H1 (cell line): ENCODE measurements around the gene RSPO3. TPM values are rescaled to one million over a fixed set of nuclear protein-coding genes. Genes with fewer than 3 reads are reported as not detected.

Experiments used
- CTCF ChIA-PET: fragments of 300-600 bp; sonication (Branson Sonifier 250); formaldehyde crosslinking; loops from one replicate; lab custom pipeline; 2021; ENCODE audit not compliant: partially characterized antibody; lab: Charles Lee
- POLR2A ChIA-PET: fragments of 300-600 bp; sonication (Branson Sonifier 250); formaldehyde crosslinking; loops from one replicate; lab custom pipeline; 2021; ENCODE audit warnings: inconsistent platforms; ENCODE audit not compliant: partially characterized antibody; lab: Charles Lee
- DNase-seq, 2 experiments: peaks; one replicate each; pipeline versions ENCODE4 v3.0.0 to v3.0.0-alpha.2; 2010 to 2022; ENCODE audit warnings: low spot score in 2 of 2, low read depth in 1 of 2, mixed read lengths in 1 of 2
- FAIRE-seq: peaks from 2 replicates; lab custom pipeline; 2011; peaks lifted over from hg19 to GRCh38; lab: Jason Lieb, UNC
- H2AFZ ChIP-seq: 2 replicates; pipeline ENCODE4 v1.8.1; 2012; ENCODE audit warnings: low read length, inconsistent platforms
- H2AK5ac ChIP-seq: 2 replicates; pipeline ENCODE4 v1.6.1; 2013; ENCODE audit warnings: low read depth, low read length
- H2BK120ac ChIP-seq: replicated peaks from 2 replicates; pipeline ENCODE3; 2013; ENCODE audit warnings: low read depth, low read length, inconsistent platforms
- H2BK12ac ChIP-seq: 2 replicates; pipeline ENCODE4 v1.6.1; 2013; ENCODE audit warnings: low read depth, low read length
- H2BK15ac ChIP-seq: 2 replicates; pipeline ENCODE4 v1.6.1; 2013; ENCODE audit warnings: low read length
- H2BK20ac ChIP-seq: 2 replicates; pipeline ENCODE4 v1.6.1; 2013; ENCODE audit warnings: low read length
- H2BK5ac ChIP-seq: 2 replicates; pipeline ENCODE4 v1.6.1; 2013; ENCODE audit warnings: low read depth, low read length
- H3K14ac ChIP-seq: 2 replicates; pipeline ENCODE4 v1.6.1; 2013; ENCODE audit warnings: inconsistent platforms; ENCODE audit not compliant: insufficient read length
- H3K18ac ChIP-seq: 2 replicates; pipeline ENCODE4 v1.6.1; 2013; ENCODE audit warnings: low read length; ENCODE audit errors: extremely low read depth
- H3K23ac ChIP-seq: 2 replicates; pipeline ENCODE4 v1.6.1; 2013; ENCODE audit warnings: inconsistent platforms; ENCODE audit not compliant: insufficient read length
- H3K23me2 ChIP-seq: 2 replicates; pipeline ENCODE4 v1.6.1; 2013; ENCODE audit warnings: low read depth, low read length
- H3K27ac ChIP-seq: 2 replicates; pipeline ENCODE4 v1.6.1; 2011; ENCODE audit warnings: low read depth, low read length, inconsistent platforms
- H3K27me3 ChIP-seq, 4 experiments: replicated peaks in 1 of 4; 1 replicate in 1 of 4; 2 replicates in 3 of 4; pipeline versions ENCODE4 v1.6.1 to v1.8.1; 2011 to 2013; ENCODE audit warnings: low read length in 3 of 4, mild to moderate bottlenecking in 3 of 4, inconsistent platforms in 2 of 4, mixed read lengths in 2 of 4, moderate library complexity in 1 of 4; ENCODE audit not compliant: control insufficient read depth in 3 of 4, insufficient read depth in 3 of 4; ENCODE audit errors: extremely low read depth in 1 of 4
- H3K36me3 ChIP-seq, 4 experiments: 2 replicates each; pipeline versions ENCODE4 v1.6.1 to v1.8.1; 2011 to 2013; ENCODE audit warnings: mild to moderate bottlenecking in 4 of 4, low read length in 3 of 4, moderate library complexity in 2 of 4, control low read depth in 1 of 4, inconsistent platforms in 1 of 4; ENCODE audit not compliant: insufficient read depth in 4 of 4, control insufficient read depth in 2 of 4
- H3K4ac ChIP-seq: replicated peaks from 2 replicates; pipeline ENCODE3; 2013; ENCODE audit warnings: low read length, low read depth, mixed read lengths, inconsistent platforms; ENCODE audit not compliant: insufficient read length
- H3K4me1 ChIP-seq, 4 experiments: replicated peaks in 1 of 4; 1 replicate in 1 of 4; 2 replicates in 3 of 4; pipeline versions ENCODE4 v1.6.1 to v1.8.1; 2011 to 2013; ENCODE audit warnings: low read length in 3 of 4, inconsistent platforms in 2 of 4, mixed read lengths in 1 of 4; ENCODE audit not compliant: insufficient read depth in 4 of 4, control insufficient read depth in 3 of 4
- H3K4me2 ChIP-seq, 2 experiments: 2 replicates each; pipeline versions ENCODE4 v1.6.1 to v1.8.1; 2011 to 2013; ENCODE audit warnings: low read depth in 2 of 2, low read length in 2 of 2, control low read depth in 1 of 2, inconsistent platforms in 1 of 2, mild to moderate bottlenecking in 1 of 2; ENCODE audit not compliant: insufficient read depth in 1 of 2
- H3K4me3 ChIP-seq, 4 experiments: fragments of 200-600, 300-600 bp in 1 of 4; sonication (generic), shearing (Covaris generic), sonication (Bioruptor Twin) in 1 of 4; 2 replicates each; pipeline versions ENCODE4 v1.5.1 to v1.8.1; 2011 to 2016; ENCODE audit warnings: low read length in 4 of 4, low read depth in 3 of 4, control low read depth in 2 of 4, inconsistent platforms in 2 of 4, mild to moderate bottlenecking in 2 of 4, mixed read lengths in 1 of 4, moderate library complexity in 1 of 4; ENCODE audit not compliant: insufficient read depth in 2 of 4; ENCODE audit errors: extremely low read depth in 1 of 4
- H3K56ac ChIP-seq: replicated peaks from 2 replicates; pipeline ENCODE3; 2013; ENCODE audit warnings: low read depth, mild to moderate bottlenecking, mixed read lengths, low read length, inconsistent platforms; ENCODE audit not compliant: insufficient read length
- H3K79me1 ChIP-seq: 2 replicates; pipeline ENCODE4 v1.6.1; 2013; ENCODE audit warnings: low read depth, low read length, control low read depth
- H3K79me2 ChIP-seq, 2 experiments: 2 replicates each; pipeline versions ENCODE4 v1.6.1 to v1.8.1; 2012 to 2013; ENCODE audit warnings: low read length in 2 of 2, mild to moderate bottlenecking in 2 of 2, inconsistent platforms in 1 of 2; ENCODE audit not compliant: insufficient read depth in 2 of 2, control insufficient read depth in 1 of 2
- H3K9ac ChIP-seq, 4 experiments: replicated peaks in 1 of 4; 1 replicate in 1 of 4; 2 replicates in 3 of 4; pipeline versions ENCODE4 v1.6.1 to v1.8.1; 2011 to 2013; ENCODE audit warnings: low read depth in 3 of 4, low read length in 3 of 4, control low read depth in 2 of 4, mild to moderate bottlenecking in 2 of 4, moderate library complexity in 2 of 4, inconsistent platforms in 1 of 4; ENCODE audit errors: extremely low read depth in 1 of 4
- H3K9me3 ChIP-seq, 2 experiments: 2 replicates each; pipeline versions ENCODE4 v1.6.1 to v1.8.1; 2012 to 2013; ENCODE audit warnings: mild to moderate bottlenecking in 2 of 2, moderate library complexity in 2 of 2, control low read depth in 1 of 2, inconsistent platforms in 1 of 2, low read depth in 1 of 2, low read length in 1 of 2, mixed read lengths in 1 of 2; ENCODE audit not compliant: insufficient read depth in 2 of 2
- H4K20me1 ChIP-seq, 2 experiments: replicated peaks in 1 of 2; 2 replicates each; pipeline versions ENCODE3 to v1.8.1; 2011 to 2013; ENCODE audit warnings: inconsistent platforms in 2 of 2, low read length in 2 of 2, mild to moderate bottlenecking in 1 of 2; ENCODE audit not compliant: insufficient read depth in 2 of 2, control insufficient read depth in 1 of 2
- H4K5ac ChIP-seq: 2 replicates; pipeline ENCODE4 v1.6.1; 2013; ENCODE audit warnings: low read length, low read depth, mixed read lengths, inconsistent platforms; ENCODE audit not compliant: insufficient read length
- H4K8ac ChIP-seq: 2 replicates; pipeline ENCODE4 v1.8.0; 2013; ENCODE audit warnings: mild to moderate bottlenecking, moderate library complexity, low read length, inconsistent platforms; ENCODE audit not compliant: insufficient read depth; ENCODE audit errors: extremely low read depth
- H4K91ac ChIP-seq: replicated peaks from 2 replicates; pipeline ENCODE3; 2013; ENCODE audit warnings: low read length, mixed read lengths, inconsistent platforms; ENCODE audit not compliant: insufficient read length
- ASH2L ChIP-seq: fragments of 200-600, 300-600 bp; sonication (generic); IDR thresholded peaks from one replicate; pipeline ENCODE4 v1.7.1; 2017; ENCODE audit warnings: low read length
- ATF3 ChIP-seq: IDR thresholded peaks from 2 replicates; pipeline ENCODE4 v1.6.1; 2011; ENCODE audit warnings: low read depth, mild to moderate bottlenecking, low read length; ENCODE audit not compliant: insufficient read depth
- BCL11A ChIP-seq, 2 experiments: IDR thresholded peaks; one replicate each; pipeline ENCODE4 v1.6.1; 2011; ENCODE audit warnings: low read depth in 2 of 2, low read length in 2 of 2, mild to moderate bottlenecking in 2 of 2
- CTBP2 ChIP-seq: IDR thresholded peaks from 2 replicates; pipeline ENCODE4 v1.7.0; 2011; ENCODE audit warnings: borderline replicate concordance, mild to moderate bottlenecking, moderate library complexity, mixed read lengths, low read length; ENCODE audit not compliant: insufficient read depth, insufficient read length
- EGR1 ChIP-seq: IDR thresholded peaks from 2 replicates; pipeline ENCODE4 v1.6.1; 2011; ENCODE audit warnings: low read depth, low read length, borderline replicate concordance
- MAFK ChIP-seq: IDR thresholded peaks from 2 replicates; pipeline ENCODE4 v1.6.1; 2012; ENCODE audit warnings: low read depth, mild to moderate bottlenecking, improper control_type of control experiment, low read length
- POLR2AphosphoS5 ChIP-seq: IDR thresholded peaks from 2 replicates; pipeline ENCODE4 v1.6.1; 2011; ENCODE audit warnings: low read depth, low read length
- POU5F1 ChIP-seq: IDR thresholded peaks from 2 replicates; pipeline ENCODE4 v1.6.1; 2011; ENCODE audit warnings: low read depth, mild to moderate bottlenecking, low read length, moderate library complexity
- SAP30 ChIP-seq: fragments of 300-600 bp; sonication (generic); IDR thresholded peaks from 2 replicates; pipeline ENCODE4 v1.7.1; 2012; ENCODE audit warnings: low read length, moderate library complexity, mild to moderate bottlenecking, inconsistent platforms; ENCODE audit not compliant: insufficient read depth, insufficient replicate concordance
- SIN3A ChIP-seq, 2 experiments: IDR thresholded peaks in 1 of 2; conservative IDR thresholded peaks in 1 of 2; 2 replicates each; pipeline ENCODE4 v1.6.1; 2011 to 2012; ENCODE audit warnings: low read length in 2 of 2, improper control_type of control experiment in 1 of 2, low read depth in 1 of 2, mild to moderate bottlenecking in 1 of 2
- SP1 ChIP-seq: IDR thresholded peaks from 2 replicates; pipeline ENCODE4 v1.6.1; 2011; ENCODE audit warnings: low read depth, low read length
- TAF7 ChIP-seq: optimal IDR thresholded peaks from 2 replicates; pipeline ENCODE3; 2011; ENCODE audit warnings: low read depth, mild to moderate bottlenecking, inconsistent platforms, low read length, moderate library complexity, borderline replicate concordance
- WGBS, 2 experiments: shearing (Covaris generic) in 1 of 2; methylation state at CpG; one replicate each; pipeline versions ENCODE4 v1.1.6 to v1.1.7; 2013 to 2015; ENCODE audit warnings: low lambda C conversion rate in 2 of 2, mixed read lengths in 2 of 2, inconsistent platforms in 1 of 2, low coverage in 1 of 2, missing lambda C conversion rate in 1 of 2; ENCODE audit not compliant: insufficient replicate concordance in 2 of 2, insufficient coverage in 1 of 2, insufficient read length in 1 of 2; ENCODE audit errors: extremely low coverage in 1 of 2, missing lambda C conversion rate in 1 of 2; 5-methylcytosine and 5-hydroxymethylcytosine counted together
- polyA plus RNA-seq, 7 experiments: library from polyadenylated mRNA; depleted of rRNA in 3 of 7; stranded (reverse) in 5 of 7; unstranded in 2 of 7; fragments of >200 nt in 5 of 7; fragments of 200-250 nt in 2 of 7; gene quantifications; 1 replicate in 5 of 7; 2 replicates in 1 of 7; 4 replicates in 1 of 7; pipeline versions ENCODE4 v1.2.1 to v1.2.3, GENCODE V29; 2011 to 2013; ENCODE audit warnings: missing spikeins in 2 of 7, mixed read lengths in 2 of 7
- total RNA-seq: library from RNA; stranded (reverse); fragmentation: NEBNext Ultra II Directional; extraction: Animal tissue kit (Norgen Biotek cat#: 25700); gene quantifications from 2 replicates; pipeline ENCODE4 v1.2.1, GENCODE V29; 2021

Gene RSPO3
- total and polyA plus RNA-seq, 2 of the 8 experiments (the other 6 are each of a cell fraction or from before 2014, with no cell fraction given), result not detected

- Histone ChIP-seq H4K20me1 (no peaks in the 10 kb centered on the region), H2BK120ac (no peak overlapping the region), H4K91ac (no peak overlapping the region), H3K4me2 (no peak overlapping the region), H3K23me2 (no peaks in the 10 kb centered on the region), H3K36me3 (no peaks in the 10 kb centered on the region), H4K5ac (no peak overlapping the region), H3K14ac (no peak overlapping the region), H3K4me1 (no peaks in the 10 kb centered on the region), H2AK5ac (no peak overlapping the region), H3K79me2 (no peaks in the 10 kb centered on the region), H3K23ac (no peak overlapping the region), H3K9ac (no peak overlapping the region), H3K27me3 (no peaks in the 10 kb centered on the region), H3K27ac (no peak overlapping the region), H4K8ac (no peak overlapping the region), H2BK20ac (no peak overlapping the region), H2BK15ac (no peak overlapping the region), H2AFZ (no peak overlapping the region), H2BK12ac (no peak overlapping the region), H3K18ac (no peak overlapping the region), H2BK5ac (no peak overlapping the region), H3K79me1 (no peaks in the 10 kb centered on the region), H3K56ac (no peak overlapping the region), H3K9me3 (no peaks in the 10 kb centered on the region), H3K4ac (no peak overlapping the region), H3K4me3 (no peak overlapping the region)
- CTCF ChIA-PET, result no interaction called here
- POLR2A ChIA-PET, result interaction anchor here (0.5 kb wide), 1 partner anchor 607 kb away, joined by 3 read pairs; no protein-coding TSS in a partner anchor
- DNase-seq (no peak), FAIRE-seq (no peak)
- 92% methylated on average over 2 of the region's 2 CpGs; no CpG with 5 or more reads in 1 of the 2 experiments for WGBS, 2 experiments
- TF ChIP-seq SAP30, result no peak
- no peak for TF ChIP-seq POLR2AphosphoS5
- TF ChIP-seq SIN3A (conservative IDR thresholded peaks at IDR 0.05 in 1 of 2, IDR thresholded peaks at IDR 0.05 in 1 of 2; ENCODE audit: low read depth in 1 of 2, low read length in 2 of 2), result no peak
- TF ChIP-seq EGR1, result no peak
- TF ChIP-seq SP1, result no peak
- TF ChIP-seq CTBP2, result no peak
- no peak for TF ChIP-seq BCL11A (IDR thresholded peaks at IDR 0.05; ENCODE audit: low read depth in 2 of 2, low read length in 2 of 2)
- no peak for TF ChIP-seq ASH2L
- TF ChIP-seq TAF7, result no peak
- no peak for TF ChIP-seq POU5F1
- no peak for TF ChIP-seq MAFK
- TF ChIP-seq ATF3, result no peak
Observed at GRCh38 chr6:127083231-127083962, 35.1 kb upstream of the RSPO3 start.
